BLaER1 (cell line): ENCODE results near the gene MRPL37.
A peak's percentile ranks its signal among the peaks of the same experiment; 100 is the strongest.

Experiments used
- H3K27ac ChIP-seq: shearing (Covaris generic); formaldehyde crosslinking; 2 replicates; pipeline ENCODE4 v1.8.1; 2022
- H3K27me3 ChIP-seq: shearing (Covaris generic); formaldehyde crosslinking; 2 replicates; pipeline ENCODE4 v1.8.1; 2022
- H3K36me3 ChIP-seq: shearing (Covaris generic); formaldehyde crosslinking; 2 replicates; pipeline ENCODE4 v1.8.1; 2022
- H3K4me1 ChIP-seq: shearing (Covaris generic); formaldehyde crosslinking; 2 replicates; pipeline ENCODE4 v1.8.1; 2022
- H3K4me2 ChIP-seq: shearing (Covaris generic); formaldehyde crosslinking; 2 replicates; pipeline ENCODE4 v1.8.1; 2022
- H3K4me3 ChIP-seq: shearing (Covaris generic); formaldehyde crosslinking; 2 replicates; pipeline ENCODE4 v1.8.1; 2022
- H3K9ac ChIP-seq: shearing (Covaris generic); formaldehyde crosslinking; 2 replicates; pipeline ENCODE4 v1.8.1; 2022
- H3K9me3 ChIP-seq: shearing (Covaris generic); formaldehyde crosslinking; 2 replicates; pipeline ENCODE4 v1.8.1; 2022
- H4K20me1 ChIP-seq: shearing (Covaris generic); formaldehyde crosslinking; 2 replicates; pipeline ENCODE4 v1.8.1; 2022
- Cebpa-rat ChIP-seq: shearing (Covaris generic); IDR thresholded peaks from 2 replicates; pipeline ENCODE4 v1.8.1; 2022

MRPL37 gene

GRCh38 chr1:54248966-54249365 is 49.0 kb downstream of the MRPL37 start:
- peaks cover 82% of the 10 kb centered on the region for H3K36me3 ChIP-seq
- H3K4me2 ChIP-seq = no peak overlapping the region

GRCh38 chr1:54249819-54250435 is 50.0 kb downstream of the MRPL37 start:
- no peaks in the 10 kb centered on the region for H3K27me3 ChIP-seq
- peaks cover 72% of the 10 kb centered on the region for H3K36me3 ChIP-seq
- no peak for TF ChIP-seq Cebpa-rat
- H3K9me3 ChIP-seq = no peaks in the 10 kb centered on the region
- no peak overlapping the region for H3K4me3 ChIP-seq
- H3K27ac ChIP-seq = no peak overlapping the region
- H3K9ac ChIP-seq = no peak overlapping the region
- no peak overlapping the region for H3K4me2 ChIP-seq
- peaks cover 63% of the 10 kb centered on the region for H4K20me1 ChIP-seq
- peaks cover 43% of the 10 kb centered on the region for H3K4me1 ChIP-seq

More at GRCh38 chr1:54248966-54249365, 49.0 kb downstream of the MRPL37 start:
- Histone ChIP-seq H4K20me1 (peaks cover 62% of the 10 kb centered on the region), H3K9ac (no peak overlapping the region), H3K27me3 (no peaks in the 10 kb centered on the region), H3K4me1 (peaks cover 34% of the 10 kb centered on the region), H3K4me3 (no peak overlapping the region), H3K27ac (no peak overlapping the region), H3K9me3 (no peaks in the 10 kb centered on the region)
- no peak for TF ChIP-seq Cebpa-rat

- Histone ChIP-seq H3K4me1 (peaks cover 49% of the 10 kb centered on the region), H3K36me3 (peaks cover 72% of the 10 kb centered on the region)
- no peak for TF ChIP-seq Cebpa-rat
Measured at GRCh38 chr1:54250670-54251069, 50.7 kb downstream of the MRPL37 start.

GRCh38 chr1:54252371-54252936 is 52.5 kb downstream of the MRPL37 start:
- Histone ChIP-seq H3K36me3 (peaks cover 69% of the 10 kb centered on the region), H3K4me2 (peak overlapping the region; percentile 95), H3K27ac (peak overlapping the region; percentile 78), H3K4me3 (no peak overlapping the region), H3K9me3 (no peaks in the 10 kb centered on the region), H3K9ac (peak overlapping the region; percentile 68; the same call in 1 of the 2 replicates), H4K20me1 (peaks cover 62% of the 10 kb centered on the region), H3K4me1 (peaks cover 50% of the 10 kb centered on the region), H3K27me3 (no peaks in the 10 kb centered on the region)
- TF ChIP-seq Cebpa-rat = no peak

More at GRCh38 chr1:54250670-54251069, 50.7 kb downstream of the MRPL37 start:
- Histone ChIP-seq H4K20me1 (peaks cover 62% of the 10 kb centered on the region), H3K4me3 (no peak overlapping the region), H3K27me3 (no peaks in the 10 kb centered on the region), H3K9me3 (no peaks in the 10 kb centered on the region), H3K4me2 (no peak overlapping the region), H3K27ac (no peak overlapping the region), H3K9ac (no peak overlapping the region)

GRCh38 chr1:54253480-54253879 is 53.5 kb downstream of the MRPL37 start:
- Histone ChIP-seq H3K4me3 (peak overlapping the region; percentile 45), H3K36me3 (peaks cover 67% of the 10 kb centered on the region), H3K9ac (peak overlapping the region; percentile 68), H4K20me1 (peaks cover 61% of the 10 kb centered on the region), H3K27me3 (no peaks in the 10 kb centered on the region), H3K9me3 (no peaks in the 10 kb centered on the region), H3K4me1 (peaks cover 50% of the 10 kb centered on the region), H3K27ac (peak overlapping the region; percentile 78), H3K4me2 (peak overlapping the region; percentile 95)
- TF ChIP-seq Cebpa-rat = no peak

- H3K27ac ChIP-seq = peak overlapping the region; percentile 78
- H3K27me3 ChIP-seq = no peaks in the 10 kb centered on the region
- H3K36me3 ChIP-seq = peaks cover 65% of the 10 kb centered on the region
- no peak for TF ChIP-seq Cebpa-rat
- H3K4me2 ChIP-seq = peak overlapping the region; percentile 95
- H3K9me3 ChIP-seq = no peaks in the 10 kb centered on the region
- H3K4me1 ChIP-seq = peaks cover 50% of the 10 kb centered on the region
- peak overlapping the region; percentile 45 for H3K4me3 ChIP-seq
- peaks cover 60% of the 10 kb centered on the region for H4K20me1 ChIP-seq
- H3K9ac ChIP-seq = peak overlapping the region; percentile 68
Measured at GRCh38 chr1:54254055-54254454, 54.1 kb downstream of the MRPL37 start.

GRCh38 chr1:54255026-54255702 is 55.2 kb downstream of the MRPL37 start:
- H3K9ac ChIP-seq = no peak overlapping the region
- H3K4me1 ChIP-seq = peaks cover 50% of the 10 kb centered on the region
- H3K4me2 ChIP-seq = peak overlapping the region; percentile 95
- peaks cover 68% of the 10 kb centered on the region for H4K20me1 ChIP-seq
- H3K27ac ChIP-seq = no peak overlapping the region; the same call in 1 of the 2 replicates
- peaks cover 65% of the 10 kb centered on the region for H3K36me3 ChIP-seq
- H3K4me3 ChIP-seq = no peak overlapping the region
- no peaks in the 10 kb centered on the region for H3K9me3 ChIP-seq
- no peaks in the 10 kb centered on the region for H3K27me3 ChIP-seq
- TF ChIP-seq Cebpa-rat = no peak

- Histone ChIP-seq H3K36me3 (peaks cover 65% of the 10 kb centered on the region), H3K9me3 (no peaks in the 10 kb centered on the region), H3K27me3 (no peaks in the 10 kb centered on the region), H3K4me3 (no peak overlapping the region), H3K4me1 (peaks cover 38% of the 10 kb centered on the region), H3K9ac (no peak overlapping the region), H3K27ac (no peak overlapping the region), H3K4me2 (no peak overlapping the region), H4K20me1 (peaks cover 72% of the 10 kb centered on the region)
- no peak for TF ChIP-seq Cebpa-rat
Measured at GRCh38 chr1:54256522-54257345, 56.8 kb downstream of the MRPL37 start.

- Histone ChIP-seq H3K27ac (no peak overlapping the region), H4K20me1 (peaks cover 72% of the 10 kb centered on the region), H3K9me3 (no peaks in the 10 kb centered on the region), H3K9ac (no peak overlapping the region), H3K4me1 (peaks cover 33% of the 10 kb centered on the region), H3K36me3 (peaks cover 65% of the 10 kb centered on the region), H3K27me3 (no peaks in the 10 kb centered on the region), H3K4me2 (no peak overlapping the region), H3K4me3 (no peak overlapping the region)
- no peak for TF ChIP-seq Cebpa-rat
Measured at GRCh38 chr1:54257346-54257620, 57.3 kb downstream of the MRPL37 start.

GRCh38 chr1:54257876-54258275 is 57.9 kb downstream of the MRPL37 start:
- H3K9ac ChIP-seq = no peak overlapping the region
- H3K36me3 ChIP-seq = peaks cover 70% of the 10 kb centered on the region
- H3K4me2 ChIP-seq = no peak overlapping the region
- no peaks in the 10 kb centered on the region for H3K27me3 ChIP-seq
- peaks cover 27% of the 10 kb centered on the region for H3K4me1 ChIP-seq
- no peak overlapping the region for H3K4me3 ChIP-seq
- no peak for TF ChIP-seq Cebpa-rat
- no peak overlapping the region for H3K27ac ChIP-seq
- H3K9me3 ChIP-seq = no peaks in the 10 kb centered on the region
- H4K20me1 ChIP-seq = peaks cover 72% of the 10 kb centered on the region
